HG03469 (cell line): ENCODE results near the gene NSRP1.
"Not testable (repeated sequence)": the region's sequence is repeated elsewhere in the genome, so short reads cannot be mapped to it uniquely, and the experiment has no call there.

ENCODE experiments used
- ATAC-seq: cut with Tn5 transposase; IDR thresholded peaks from one replicate; pipeline ENCODE4 v1.9.1; 2021; ENCODE audit warnings: mild to moderate bottlenecking, moderate library complexity, moderate number of reproducible peaks; ENCODE audit not compliant: unreplicated experiment

NSRP1 gene, protein sequence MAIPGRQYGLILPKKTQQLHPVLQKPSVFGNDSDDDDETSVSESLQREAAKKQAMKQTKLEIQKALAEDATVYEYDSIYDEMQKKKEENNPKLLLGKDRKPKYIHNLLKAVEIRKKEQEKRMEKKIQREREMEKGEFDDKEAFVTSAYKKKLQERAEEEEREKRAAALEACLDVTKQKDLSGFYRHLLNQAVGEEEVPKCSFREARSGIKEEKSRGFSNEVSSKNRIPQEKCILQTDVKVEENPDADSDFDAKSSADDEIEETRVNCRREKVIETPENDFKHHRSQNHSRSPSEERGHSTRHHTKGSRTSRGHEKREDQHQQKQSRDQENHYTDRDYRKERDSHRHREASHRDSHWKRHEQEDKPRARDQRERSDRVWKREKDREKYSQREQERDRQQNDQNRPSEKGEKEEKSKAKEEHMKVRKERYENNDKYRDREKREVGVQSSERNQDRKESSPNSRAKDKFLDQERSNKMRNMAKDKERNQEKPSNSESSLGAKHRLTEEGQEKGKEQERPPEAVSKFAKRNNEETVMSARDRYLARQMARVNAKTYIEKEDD

DNA sequence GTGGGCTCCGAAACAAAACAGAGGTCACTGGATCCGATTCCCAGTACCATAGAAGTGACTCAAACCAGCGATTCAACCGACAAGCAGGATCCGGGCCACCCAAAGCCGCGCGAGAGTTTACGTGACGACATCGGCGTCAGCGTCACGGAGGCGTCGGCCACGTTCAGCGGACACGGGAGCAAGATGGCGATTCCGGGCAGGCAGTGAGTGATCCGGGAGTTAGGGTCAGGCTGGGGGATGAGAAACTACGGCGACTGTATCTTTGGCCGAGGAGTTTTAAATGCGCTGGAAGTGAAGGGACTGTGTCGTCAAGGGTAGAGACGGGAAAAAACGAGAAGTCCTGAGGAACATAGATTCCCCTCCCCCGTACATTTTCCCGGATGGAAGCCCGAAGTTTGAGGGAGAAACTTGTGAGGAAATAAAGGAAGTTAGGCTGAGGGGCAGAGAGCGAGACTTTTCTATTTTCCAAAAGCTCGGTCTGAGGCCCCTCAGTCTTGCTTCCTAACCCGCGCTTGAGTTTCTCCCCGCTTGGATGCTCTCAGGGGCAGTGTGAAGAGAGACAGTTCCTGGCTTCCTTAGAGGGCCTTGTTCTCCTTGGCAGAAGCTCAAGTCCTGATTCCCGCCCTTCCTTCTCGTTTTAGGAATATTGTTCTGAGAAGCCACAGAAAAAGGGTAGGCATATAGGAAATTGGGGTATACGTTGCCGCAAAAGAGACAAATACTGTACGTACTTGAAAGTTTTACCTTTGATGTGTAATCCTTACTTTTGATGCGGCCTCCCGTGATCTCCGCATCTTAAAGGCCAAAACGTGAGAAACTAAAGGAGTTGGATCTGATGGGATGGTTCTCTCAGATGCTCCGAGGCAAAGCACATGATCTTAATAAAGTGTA, at the start of gene NSRP1:
Gene NSRP1, plus strand, starts transcription at position 156 of the 891 bp plus-strand sequence. Its CDS starts 28 bp downstream, at position 184.
- ATAC-seq, result peak; percentile 47

DNA sequence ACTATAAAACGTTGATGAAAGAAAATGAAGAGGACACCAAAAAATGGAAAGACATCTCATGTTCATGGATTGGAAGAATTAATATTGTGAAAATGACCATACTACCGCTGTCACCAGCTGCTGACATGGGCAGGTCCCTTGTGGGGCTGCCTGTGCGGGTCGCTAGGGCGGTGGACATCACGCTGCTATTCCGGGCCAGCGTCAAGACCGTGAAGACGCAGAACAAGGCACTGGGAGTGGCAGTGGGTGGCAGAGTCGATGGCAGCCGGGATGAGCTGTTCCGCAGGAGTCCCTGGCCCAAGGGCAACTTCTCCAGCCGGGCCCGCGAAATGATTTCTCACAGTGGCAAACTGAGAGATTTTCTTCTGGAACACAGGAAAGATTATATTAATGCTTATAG, 48.2 kb upstream of the NSRP1 start:
- ATAC-seq, result no peak

DNA sequence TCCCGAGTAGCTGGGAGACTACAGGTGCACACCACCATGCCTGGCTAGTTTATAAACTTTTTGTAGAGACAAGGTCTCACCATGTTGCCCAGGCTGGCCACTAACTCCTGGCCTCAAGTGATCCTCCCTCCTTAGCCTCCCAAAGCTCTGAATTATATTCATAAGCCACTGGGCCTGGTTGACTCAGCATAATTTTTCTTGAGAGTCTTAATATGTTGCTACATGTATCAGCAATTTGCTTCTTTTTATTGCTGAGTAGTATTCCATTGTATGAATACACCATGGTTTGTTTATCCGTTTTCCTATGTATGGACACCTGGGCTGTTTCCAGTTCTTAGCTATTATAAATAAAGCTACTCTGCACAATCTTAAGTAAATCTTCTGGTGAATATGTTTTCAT, 42.4 kb upstream of the NSRP1 start:
- no peak for ATAC-seq

DNA sequence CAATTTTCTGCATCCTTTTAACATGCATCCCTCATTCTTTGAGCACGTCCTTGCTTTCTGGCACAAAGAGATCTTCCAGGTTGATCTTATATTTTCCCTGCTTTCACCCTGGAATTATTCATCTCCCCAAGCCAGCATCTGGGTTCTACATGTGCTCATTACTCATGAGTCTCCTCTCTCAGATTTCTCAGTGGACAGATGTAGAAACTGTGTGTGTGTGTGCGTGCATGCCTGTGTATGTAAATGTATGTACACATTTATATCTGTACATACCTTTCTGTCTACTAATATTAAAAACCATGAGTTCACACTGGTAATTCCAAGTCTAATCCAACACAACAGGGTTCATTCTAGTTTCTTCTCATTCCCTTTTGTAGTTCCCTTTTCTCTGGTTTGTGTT, 41.9 kb upstream of the NSRP1 start:
- ATAC-seq, result no peak

DNA sequence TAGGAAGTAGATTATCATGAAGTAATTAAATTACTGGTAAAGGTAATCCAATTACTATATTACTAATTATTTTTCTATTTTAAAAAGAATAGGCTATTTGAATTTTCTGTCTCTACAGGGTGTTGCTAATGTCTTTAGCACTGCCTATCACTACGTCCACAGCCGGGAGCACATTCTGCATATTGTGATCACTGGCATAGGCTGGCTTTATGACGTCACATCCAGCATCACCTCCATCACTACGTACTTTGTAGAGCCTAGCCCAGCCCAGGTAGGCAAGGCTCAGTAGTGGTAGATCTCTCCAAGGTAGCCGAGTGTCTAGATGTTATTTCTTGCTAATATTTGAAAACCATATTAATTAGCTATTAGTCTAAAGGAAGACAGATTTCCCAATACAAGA, 33.8 kb upstream of the NSRP1 start:
- no peak for ATAC-seq

DNA sequence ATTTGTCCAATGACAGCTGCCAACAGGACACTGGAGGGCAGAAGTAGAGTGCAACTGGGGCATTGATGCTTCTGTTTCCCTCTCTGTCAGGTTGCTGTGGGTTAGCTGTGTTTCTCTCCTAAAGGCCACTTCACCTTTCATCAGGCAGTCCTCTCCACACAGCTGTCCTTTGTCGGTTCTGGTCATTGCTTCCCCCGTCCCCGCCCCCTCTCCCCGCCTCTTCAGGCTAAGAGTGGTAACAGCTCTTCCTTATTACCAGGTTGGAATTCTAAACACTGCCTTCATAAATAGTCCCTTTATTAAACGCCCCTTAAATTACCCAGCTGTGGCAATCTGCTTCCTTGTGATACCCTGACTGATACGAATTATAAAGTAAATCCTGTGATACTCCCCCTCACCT, 31.8 kb upstream of the NSRP1 start:
- no peak for ATAC-seq

DNA sequence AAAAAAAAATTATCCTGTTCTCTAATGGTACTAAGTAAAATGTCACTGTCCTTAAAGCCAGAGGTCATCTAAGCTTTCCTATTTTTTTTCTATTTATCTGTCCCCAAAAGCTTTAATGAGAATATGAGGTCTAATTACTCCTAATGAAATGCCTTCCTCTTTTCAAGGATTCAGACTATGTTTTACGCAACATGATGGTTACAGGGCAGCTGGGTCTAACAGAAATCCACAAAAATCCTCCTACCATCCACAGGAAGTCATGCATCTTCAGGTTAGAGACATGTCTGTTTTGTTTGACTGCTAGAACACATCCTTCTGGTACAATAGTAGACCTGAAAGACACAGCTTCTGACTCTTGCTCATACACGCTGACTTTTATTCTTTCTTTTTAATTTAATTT, 29.7 kb upstream of the NSRP1 start:
- no peak for ATAC-seq

DNA sequence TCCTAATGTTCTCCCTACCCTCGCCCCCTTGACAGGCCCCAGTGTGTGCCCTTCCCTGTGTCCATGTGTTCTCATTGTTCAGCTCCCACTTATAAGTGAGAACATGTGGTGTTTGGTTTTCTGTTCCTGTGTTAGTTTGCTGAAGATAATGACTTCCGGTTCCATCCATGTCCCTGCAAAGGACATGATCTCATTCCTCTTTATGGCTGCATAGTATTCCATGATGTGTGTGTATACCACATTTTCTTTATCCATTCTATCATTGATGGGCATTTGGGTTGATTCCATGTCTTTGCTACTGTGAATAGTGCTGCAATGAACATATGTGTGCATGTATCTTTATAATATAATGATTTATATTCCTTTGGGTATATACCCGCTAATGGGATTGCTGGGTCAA, 29.2 kb upstream of the NSRP1 start:
- ATAC-seq, result not testable (repeated sequence)

DNA sequence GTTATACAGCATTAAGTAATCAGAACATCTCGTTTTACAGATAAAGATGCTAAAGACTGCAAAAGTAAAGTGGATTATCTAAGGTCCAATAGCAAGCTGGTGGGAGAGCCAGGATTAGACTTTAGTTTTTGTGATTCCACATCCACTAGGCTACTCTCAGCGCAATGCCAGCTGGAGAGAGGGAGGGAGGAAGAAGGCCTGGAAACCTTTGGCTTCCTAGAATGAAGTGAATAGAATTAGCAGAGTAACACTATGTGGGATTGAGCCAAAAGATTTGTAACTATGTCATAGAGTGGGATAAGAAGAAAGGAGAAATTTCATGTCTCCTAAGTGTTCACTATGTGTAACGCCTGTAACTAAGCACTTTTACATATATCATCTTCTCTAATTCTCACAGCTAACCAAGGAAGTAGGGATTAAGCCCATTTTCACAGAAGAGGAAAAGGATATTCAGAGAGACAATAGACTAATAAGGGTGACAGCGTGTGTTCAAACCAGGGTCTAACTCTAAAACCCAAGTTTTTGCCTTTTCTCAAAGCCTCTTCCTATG, 25.4 kb upstream of the NSRP1 start:
- ATAC-seq, result no peak

DNA sequence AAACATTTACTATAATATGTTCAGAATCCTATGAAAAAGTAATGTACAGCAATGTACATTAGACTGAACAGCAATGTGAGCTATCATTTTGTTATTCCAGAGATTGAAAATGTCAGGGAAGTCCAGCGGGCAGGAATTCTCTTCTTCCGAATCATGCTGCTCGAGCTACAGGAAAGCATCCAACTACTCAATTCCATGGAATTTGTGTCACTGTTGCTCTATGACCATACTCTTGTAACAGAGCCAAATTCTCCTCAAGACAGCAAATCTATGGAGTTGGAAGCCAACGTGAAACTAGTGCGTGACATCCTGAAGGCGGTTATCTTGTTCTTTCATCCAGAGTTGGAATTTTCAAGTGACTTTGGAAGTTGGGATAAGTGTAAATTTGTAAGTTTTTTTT, 24.8 kb upstream of the NSRP1 start:
- ATAC-seq, result no peak

DNA sequence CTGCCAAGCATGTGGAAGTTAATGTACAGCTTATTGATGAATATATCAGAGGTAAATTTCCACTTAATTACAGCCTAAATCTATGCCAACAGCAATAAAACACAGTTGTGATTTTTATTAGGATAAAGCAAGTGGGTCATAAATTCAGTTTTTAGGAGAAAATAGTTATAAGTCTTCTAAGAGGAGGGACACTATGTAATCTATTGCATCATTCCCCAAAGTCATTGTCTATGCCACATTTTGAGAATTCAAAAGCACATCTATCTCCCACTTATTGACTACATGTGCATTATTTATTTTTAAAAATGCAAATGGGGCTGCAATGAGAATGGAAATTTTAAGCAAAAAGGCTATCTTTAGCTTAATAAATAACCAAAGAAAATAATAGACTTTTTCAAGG, 23.7 kb upstream of the NSRP1 start:
- ATAC-seq, result no peak

DNA sequence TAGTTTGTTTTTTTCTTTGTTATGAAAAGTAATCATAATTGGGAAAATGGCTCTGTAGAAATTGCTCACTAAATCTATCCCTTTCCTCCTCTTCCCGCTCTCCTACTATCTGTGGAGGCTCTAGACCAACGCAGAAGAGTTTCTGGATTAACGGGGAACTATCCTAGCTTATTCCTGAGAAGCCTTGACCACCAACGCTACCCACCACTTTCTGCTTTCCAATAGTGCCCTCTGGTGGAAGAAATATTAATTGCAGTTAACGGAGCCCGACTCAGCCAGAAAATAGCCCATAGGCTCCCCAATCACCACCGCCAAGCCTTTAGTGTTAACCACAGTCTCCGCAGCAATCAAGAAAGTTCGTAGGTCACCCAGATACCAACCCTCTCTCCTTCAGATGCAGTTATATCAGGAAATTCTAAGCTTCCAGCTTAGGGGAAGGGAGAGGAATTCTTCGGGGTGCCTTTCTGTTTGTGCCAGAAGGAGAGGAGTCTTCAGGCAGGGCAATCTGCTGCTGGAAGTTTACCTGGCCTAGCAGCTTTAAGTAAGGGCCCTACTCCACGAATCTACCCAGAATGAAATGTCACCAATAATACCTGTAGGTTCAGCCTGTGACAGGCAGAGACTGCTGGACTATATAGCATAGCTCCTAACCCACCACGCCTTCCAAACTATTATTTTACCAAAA, 23.0 kb upstream of the NSRP1 start:
- no peak for ATAC-seq

DNA sequence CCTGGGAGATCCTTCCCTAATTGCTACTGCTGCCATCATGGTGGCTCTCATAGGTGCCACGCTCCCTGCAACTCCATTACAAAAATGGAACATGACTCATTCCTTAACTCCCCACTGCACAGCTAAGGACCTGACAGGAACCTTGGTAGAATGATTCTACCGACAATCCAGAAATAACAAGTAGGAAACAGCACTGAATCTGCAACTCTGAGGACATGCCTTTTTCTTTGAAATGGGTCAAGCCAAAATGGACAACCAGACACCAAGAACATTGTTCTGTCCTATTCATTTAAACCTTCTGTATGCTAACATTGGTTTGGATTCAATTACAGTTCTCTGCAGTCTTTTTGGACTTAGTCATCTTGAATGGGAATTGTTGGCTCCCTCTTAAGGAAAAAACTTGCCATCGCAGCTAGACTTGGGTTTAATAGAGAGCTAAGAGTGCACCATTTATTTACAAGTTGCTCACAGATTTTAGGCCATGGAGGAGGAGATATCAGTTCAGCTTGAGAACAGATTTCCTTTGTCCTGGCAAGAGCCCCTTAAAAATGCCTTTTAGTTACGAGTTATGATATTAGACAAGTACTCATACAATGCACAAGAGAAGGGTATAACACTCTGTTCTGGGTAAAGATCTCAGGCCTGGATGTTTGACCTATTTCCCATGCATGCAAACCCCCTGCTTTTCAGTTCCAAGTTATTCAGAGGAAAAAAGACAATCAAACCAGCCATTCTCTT, 20.9 kb upstream of the NSRP1 start:
- no peak for ATAC-seq

DNA sequence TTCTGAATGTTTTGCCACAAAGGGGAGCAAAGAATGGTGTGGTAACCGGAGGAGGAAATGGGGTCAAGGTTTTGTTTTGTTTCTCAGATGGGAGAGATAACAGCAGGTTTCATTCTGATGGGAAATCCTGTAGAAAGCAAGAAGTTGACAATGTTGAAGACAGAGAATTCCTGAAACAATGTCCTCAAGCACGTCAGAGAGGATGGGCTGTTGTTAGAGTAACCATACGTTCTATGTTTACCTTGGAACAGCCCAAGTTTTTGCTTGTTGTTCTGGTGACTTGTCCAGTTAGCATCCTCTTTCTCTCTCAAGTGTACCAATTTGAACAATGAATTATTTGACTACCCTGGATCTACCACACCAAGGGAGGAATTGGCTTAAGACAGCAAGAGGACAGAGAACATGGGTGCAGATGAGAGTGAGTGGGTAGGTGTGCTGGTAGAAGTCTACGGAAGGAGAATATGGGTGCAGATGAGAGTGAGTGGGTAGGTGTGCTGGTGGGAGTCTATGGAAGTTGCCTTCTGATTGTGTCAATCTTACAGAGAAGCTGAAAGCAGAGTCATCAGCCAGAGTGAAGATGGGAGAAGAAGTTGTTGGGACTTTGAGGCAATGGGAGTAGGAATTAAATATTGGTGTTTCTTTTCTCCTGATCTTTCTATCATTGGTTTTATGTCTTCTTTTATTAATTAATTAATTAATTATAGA, 14.8 kb upstream of the NSRP1 start:
- no peak for ATAC-seq

DNA sequence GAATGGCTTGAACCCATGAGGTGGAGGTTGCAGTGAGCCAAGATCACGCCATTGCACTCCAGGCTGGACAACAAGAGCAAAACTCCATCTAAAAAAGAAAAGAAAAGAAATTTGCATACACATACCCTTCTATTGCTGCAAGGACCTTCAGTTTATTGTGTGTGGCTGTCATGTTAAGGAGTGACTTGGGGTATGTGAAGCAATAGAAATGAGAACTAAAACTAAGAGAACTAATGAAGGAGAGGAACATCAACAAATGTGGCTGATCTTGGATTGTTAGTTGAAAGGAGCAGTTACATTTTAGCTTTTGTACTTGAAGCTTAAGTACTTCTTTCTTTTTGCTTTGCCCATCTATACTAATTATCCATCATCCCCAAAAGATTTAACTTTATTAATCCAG, 12.7 kb upstream of the NSRP1 start:
- ATAC-seq, result no peak

DNA sequence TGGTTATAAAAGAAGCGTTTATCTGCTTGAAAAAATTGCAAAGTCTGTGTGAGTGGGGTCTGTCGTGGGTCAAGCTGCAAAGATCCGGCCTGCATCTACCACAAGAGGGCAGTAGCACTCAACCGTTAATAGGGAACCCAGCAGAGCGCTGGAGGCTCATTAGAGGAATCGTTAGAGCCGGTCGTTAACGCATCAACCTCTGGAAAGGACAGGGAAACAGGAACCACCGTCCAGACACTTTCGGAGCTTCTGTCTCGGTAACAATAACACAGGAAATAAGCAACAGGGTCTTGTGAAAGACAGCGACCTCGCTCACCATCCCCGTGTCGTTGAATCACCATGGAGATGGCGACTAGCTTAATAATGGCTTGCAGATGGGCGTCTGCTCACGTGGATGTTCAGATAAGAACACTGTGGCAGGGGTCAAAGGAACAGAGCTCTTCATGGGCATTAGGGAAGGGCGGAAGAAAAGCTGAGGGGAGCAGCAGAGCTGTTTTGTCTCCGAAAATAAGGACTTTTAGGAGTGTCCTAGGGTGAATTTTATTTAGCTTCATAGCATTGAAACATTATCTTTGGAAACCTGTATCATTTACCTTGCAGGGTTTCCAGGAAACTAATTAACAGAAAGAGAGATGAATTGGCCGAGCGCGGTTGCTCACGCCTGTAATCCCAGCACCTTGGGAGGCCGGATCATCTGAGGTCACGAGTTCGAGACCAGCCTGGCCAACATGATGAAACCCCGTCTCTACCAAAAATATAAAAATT, 11.9 kb upstream of the NSRP1 start:
- ATAC-seq, result no peak

DNA sequence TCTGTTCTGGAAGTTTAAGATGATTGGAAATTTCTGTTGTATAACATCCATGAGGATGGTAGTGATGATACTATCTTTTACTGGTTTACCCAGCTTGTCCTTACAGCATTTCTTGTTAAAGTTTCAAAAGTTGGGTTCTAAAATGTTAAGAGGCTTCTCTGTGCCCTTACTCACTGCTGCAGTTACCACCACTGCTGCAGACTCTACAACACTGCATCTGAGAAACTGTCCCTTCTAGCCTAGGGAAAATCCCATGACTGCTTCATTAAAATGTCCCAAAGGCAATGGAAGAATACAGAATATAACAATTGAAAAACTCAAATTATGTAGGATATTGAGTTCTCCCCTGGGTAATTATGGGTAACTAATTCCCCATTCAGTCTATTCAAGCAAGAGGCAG, 3.8 kb upstream of the NSRP1 start:
- ATAC-seq, result no peak

DNA sequence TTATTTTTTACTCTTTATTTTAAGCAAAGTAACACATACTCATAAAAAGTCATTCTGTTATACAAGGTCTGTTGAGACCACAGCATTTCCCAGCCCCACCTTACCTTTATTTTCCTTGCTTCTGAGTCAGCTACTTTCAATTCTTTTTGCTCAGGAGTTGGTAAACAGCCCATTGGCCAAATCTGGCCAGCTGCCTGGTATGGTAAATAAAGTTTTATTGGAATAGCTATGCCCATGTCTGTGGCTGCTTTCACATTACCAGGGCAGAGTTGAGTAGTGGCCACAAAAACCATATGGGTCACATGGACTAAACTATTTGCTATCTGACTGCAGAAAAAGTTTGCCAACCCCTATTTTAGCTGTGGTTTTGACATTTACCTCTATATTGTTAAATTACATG, 3.4 kb upstream of the NSRP1 start:
- no peak for ATAC-seq

DNA sequence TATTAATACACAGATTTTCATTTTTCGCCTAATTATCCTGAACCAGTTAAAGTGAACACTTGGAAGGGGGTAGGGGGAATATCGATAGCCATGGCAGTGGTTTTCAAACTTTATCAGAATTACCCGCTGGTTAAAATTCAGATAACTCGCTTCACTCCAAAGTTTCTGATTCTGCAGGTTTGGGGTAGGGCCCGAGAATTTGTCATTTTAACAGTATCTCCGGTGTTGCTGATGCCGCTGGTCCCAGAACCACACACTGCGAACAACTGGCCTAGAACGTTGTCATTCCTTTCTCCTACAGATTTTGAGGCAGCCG, 313 bp upstream of the NSRP1 start:
- no peak for ATAC-seq
